ENCODE results near the gene ANKS3.

DNA sequence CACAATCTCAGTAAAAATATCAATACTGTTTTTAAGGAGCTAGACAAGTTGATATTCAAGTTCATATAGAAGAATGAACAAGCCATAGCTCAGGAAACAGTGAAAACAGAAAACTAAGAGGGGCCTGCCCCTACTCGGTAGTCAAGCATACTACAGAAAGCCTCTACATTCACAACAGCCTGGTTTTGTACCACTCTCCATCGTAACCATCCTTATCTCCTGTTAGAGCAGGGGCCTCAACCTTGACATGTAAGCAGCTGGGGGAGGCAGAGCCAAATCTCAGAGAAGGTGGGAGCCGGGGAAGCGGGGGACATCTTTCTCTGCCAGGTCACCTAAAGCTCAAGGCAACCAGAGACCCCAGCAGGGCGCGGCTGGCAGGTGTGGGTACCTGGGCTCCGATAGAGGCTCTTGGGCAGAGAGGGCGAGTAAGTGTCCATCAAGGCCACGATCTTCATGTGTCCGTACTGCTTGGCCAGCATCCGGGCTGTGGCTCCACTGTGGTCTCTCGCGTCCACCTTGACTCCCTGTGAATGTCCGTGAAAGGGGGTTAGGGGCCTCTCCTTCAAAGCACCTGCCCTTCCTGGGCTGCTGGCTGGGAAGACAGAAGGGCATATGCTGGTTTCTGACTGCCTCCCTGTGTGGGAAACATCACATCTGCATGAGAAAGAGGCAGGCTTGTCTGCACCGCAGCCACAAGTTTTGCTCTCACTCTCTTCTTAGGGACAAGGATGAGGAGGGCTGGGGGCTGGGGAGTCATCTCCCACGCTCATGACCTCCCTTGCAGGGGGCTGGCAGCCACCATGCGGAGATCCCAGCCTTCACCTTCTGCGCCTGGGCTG is 20.2 kb downstream of the ANKS3 start:
- TF ChIP-seq, protein P1, sequence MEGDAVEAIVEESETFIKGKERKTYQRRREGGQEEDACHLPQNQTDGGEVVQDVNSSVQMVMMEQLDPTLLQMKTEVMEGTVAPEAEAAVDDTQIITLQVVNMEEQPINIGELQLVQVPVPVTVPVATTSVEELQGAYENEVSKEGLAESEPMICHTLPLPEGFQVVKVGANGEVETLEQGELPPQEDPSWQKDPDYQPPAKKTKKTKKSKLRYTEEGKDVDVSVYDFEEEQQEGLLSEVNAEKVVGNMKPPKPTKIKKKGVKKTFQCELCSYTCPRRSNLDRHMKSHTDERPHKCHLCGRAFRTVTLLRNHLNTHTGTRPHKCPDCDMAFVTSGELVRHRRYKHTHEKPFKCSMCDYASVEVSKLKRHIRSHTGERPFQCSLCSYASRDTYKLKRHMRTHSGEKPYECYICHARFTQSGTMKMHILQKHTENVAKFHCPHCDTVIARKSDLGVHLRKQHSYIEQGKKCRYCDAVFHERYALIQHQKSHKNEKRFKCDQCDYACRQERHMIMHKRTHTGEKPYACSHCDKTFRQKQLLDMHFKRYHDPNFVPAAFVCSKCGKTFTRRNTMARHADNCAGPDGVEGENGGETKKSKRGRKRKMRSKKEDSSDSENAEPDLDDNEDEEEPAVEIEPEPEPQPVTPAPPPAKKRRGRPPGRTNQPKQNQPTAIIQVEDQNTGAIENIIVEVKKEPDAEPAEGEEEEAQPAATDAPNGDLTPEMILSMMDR (IDR thresholded peaks at IDR 0.05): no peak
- no peak for TF ChIP-seq POLR2A (IDR thresholded peaks at IDR 0.05)
